A549 (cell line): ENCODE measurements around the gene CARMIL1.

Experiments
- CHD2 ChIP-seq: fragments of 150-350 bp; IDR thresholded peaks from 2 replicates; pipeline ENCODE4 v1.6.1; 2014; ENCODE audit warnings: low read length; ENCODE audit not compliant: partially characterized antibody
- CHD4 ChIP-seq: fragments of 200-600 bp; sonication (generic); IDR thresholded peaks from 2 replicates; pipeline ENCODE4 v1.6.1; 2016; ENCODE audit warnings: antibody characterized with exemption, mild to moderate bottlenecking, borderline replicate concordance
- EHMT2 ChIP-seq: fragments of 200-600 bp; sonication (generic); IDR thresholded peaks from 2 replicates; pipeline ENCODE4 v1.6.1; 2016; ENCODE audit warnings: antibody characterized with exemption, low read depth, mild to moderate bottlenecking, moderate library complexity
- EP300 ChIP-seq, 2 experiments: fragments of >200 bp; sonication (Bioruptor Twin); formaldehyde crosslinking; IDR thresholded peaks; 2 replicates in 1 of 2; 3 replicates in 1 of 2; pipeline ENCODE4 v1.6.1; 2016 to 2017
- JUNB ChIP-seq: fragments of >200 bp; sonication (Bioruptor Twin); formaldehyde crosslinking; IDR thresholded peaks from 2 replicates; pipeline ENCODE4 v1.6.1; 2016
- KDM5A ChIP-seq: fragments of 200-600 bp; sonication (generic); IDR thresholded peaks from 2 replicates; pipeline ENCODE4 v1.6.1; 2016; ENCODE audit warnings: antibody characterized with exemption, mild to moderate bottlenecking
- MAZ ChIP-seq: fragments of 150-350 bp; IDR thresholded peaks from 2 replicates; pipeline ENCODE4 v1.6.1; 2014; ENCODE audit warnings: antibody characterized with exemption, low read depth, low read length, borderline replicate concordance
- POLR2A ChIP-seq: IDR thresholded peaks from 2 replicates; pipeline ENCODE4 v1.6.1; 2012; ENCODE audit warnings: mild to moderate bottlenecking, low read length
- REST ChIP-seq: fragments of 200-600 bp; sonication (generic); IDR thresholded peaks from 2 replicates; pipeline ENCODE4 v1.6.1; 2016; ENCODE audit warnings: antibody characterized with exemption, mild to moderate bottlenecking, moderate library complexity
- TF ChIP-seq, protein P1 (sequence below): fragments of >200 bp; sonication (Bioruptor Twin); formaldehyde crosslinking; IDR thresholded peaks from 3 replicates; pipeline ENCODE4 v1.5.1; 2016
- TF ChIP-seq, protein P2 (sequence below): fragments of >200 bp; sonication (Bioruptor Twin); formaldehyde crosslinking; IDR thresholded peaks from 3 replicates; pipeline ENCODE4 v1.6.1; 2016
- TF ChIP-seq, protein P3 (sequence below): IDR thresholded peaks from 2 replicates; pipeline ENCODE4 v1.6.1; 2012

GRCh38 chr6:25277386-25277785 is 1.8 kb upstream of the CARMIL1 start:
- TF ChIP-seq POLR2A (no peak), KDM5A (no peak), EHMT2 (no peak), REST (no peak), JUNB (no peak), EP300 (IDR thresholded peaks at IDR 0.05) (no peak), CHD2 (no peak), CHD4 (no peak), MAZ (no peak)
- TF ChIP-seq, protein P1, sequence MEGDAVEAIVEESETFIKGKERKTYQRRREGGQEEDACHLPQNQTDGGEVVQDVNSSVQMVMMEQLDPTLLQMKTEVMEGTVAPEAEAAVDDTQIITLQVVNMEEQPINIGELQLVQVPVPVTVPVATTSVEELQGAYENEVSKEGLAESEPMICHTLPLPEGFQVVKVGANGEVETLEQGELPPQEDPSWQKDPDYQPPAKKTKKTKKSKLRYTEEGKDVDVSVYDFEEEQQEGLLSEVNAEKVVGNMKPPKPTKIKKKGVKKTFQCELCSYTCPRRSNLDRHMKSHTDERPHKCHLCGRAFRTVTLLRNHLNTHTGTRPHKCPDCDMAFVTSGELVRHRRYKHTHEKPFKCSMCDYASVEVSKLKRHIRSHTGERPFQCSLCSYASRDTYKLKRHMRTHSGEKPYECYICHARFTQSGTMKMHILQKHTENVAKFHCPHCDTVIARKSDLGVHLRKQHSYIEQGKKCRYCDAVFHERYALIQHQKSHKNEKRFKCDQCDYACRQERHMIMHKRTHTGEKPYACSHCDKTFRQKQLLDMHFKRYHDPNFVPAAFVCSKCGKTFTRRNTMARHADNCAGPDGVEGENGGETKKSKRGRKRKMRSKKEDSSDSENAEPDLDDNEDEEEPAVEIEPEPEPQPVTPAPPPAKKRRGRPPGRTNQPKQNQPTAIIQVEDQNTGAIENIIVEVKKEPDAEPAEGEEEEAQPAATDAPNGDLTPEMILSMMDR = no peak
- TF ChIP-seq, protein P2, sequence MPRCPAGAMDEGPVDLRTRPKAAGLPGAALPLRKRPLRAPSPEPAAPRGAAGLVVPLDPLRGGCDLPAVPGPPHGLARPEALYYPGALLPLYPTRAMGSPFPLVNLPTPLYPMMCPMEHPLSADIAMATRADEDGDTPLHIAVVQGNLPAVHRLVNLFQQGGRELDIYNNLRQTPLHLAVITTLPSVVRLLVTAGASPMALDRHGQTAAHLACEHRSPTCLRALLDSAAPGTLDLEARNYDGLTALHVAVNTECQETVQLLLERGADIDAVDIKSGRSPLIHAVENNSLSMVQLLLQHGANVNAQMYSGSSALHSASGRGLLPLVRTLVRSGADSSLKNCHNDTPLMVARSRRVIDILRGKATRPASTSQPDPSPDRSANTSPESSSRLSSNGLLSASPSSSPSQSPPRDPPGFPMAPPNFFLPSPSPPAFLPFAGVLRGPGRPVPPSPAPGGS = no peak
- TF ChIP-seq, protein P3, sequence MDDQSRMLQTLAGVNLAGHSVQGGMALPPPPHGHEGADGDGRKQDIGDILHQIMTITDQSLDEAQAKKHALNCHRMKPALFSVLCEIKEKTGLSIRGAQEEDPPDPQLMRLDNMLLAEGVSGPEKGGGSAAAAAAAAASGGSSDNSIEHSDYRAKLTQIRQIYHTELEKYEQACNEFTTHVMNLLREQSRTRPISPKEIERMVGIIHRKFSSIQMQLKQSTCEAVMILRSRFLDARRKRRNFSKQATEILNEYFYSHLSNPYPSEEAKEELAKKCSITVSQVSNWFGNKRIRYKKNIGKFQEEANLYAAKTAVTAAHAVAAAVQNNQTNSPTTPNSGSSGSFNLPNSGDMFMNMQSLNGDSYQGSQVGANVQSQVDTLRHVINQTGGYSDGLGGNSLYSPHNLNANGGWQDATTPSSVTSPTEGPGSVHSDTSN = no peak
